AG04449 (cell line): ENCODE results near the gene PTGIS.

Experiments
- CTCF ChIA-PET: fragments of 350-600 bp; formaldehyde crosslinking; extraction: SDS; loops from one replicate; lab custom pipeline; 2021; ENCODE audit warnings: antibody characterized with exemption; lab: Yijun Ruan, JAX
- POLR2A ChIA-PET: fragments of 400-600, 350-600 bp; formaldehyde crosslinking; extraction: SDS; loops from one replicate; lab custom pipeline; 2020; ENCODE audit warnings: antibody characterized with exemption, inconsistent platforms; lab: Yijun Ruan, JAX
- DNase-seq: peaks from one replicate; pipeline ENCODE4 v3.0.0-alpha.2; 2010; ENCODE audit warnings: low read depth, low spot score
- H3K4me3 ChIP-seq: 2 replicates; pipeline ENCODE4 v1.5.1; 2011; ENCODE audit warnings: low read depth, mild to moderate bottlenecking, control low read depth, low read length
- TF ChIP-seq, protein P1 (sequence below): IDR thresholded peaks from one replicate; pipeline ENCODE4 v1.5.1; 2011; ENCODE audit warnings: mild to moderate bottlenecking, moderate library complexity, low read length, control low read depth, inconsistent platforms; ENCODE audit not compliant: insufficient read depth; ENCODE audit errors: missing control alignments

Gene PTGIS

DNA sequence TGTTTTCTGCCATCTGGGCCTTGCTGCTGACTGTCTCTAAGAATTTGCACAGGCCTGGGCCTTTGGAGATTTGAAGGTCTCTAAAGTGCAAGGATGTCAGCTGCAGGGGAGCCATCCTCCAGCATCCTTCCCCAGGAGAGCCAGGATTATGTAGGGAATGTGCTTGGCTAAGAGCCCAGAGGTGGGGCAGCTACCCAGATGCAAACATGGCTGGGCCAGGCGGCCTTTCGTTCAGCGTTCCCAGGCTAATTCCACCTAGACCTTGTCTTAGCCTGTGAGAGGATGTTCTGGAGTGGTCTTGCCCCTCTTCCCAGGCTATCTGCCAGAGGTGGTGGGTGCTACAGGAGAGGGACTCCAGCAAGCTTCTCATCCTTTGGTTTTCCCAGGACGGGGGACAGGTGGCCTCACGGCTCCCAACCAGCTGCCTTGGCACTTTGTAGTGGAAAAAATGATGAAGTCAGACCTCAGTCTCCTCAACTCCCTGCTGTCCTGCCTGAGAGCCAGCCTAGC lies 7.7 kb upstream of the PTGIS start:
- TF ChIP-seq, protein P1, sequence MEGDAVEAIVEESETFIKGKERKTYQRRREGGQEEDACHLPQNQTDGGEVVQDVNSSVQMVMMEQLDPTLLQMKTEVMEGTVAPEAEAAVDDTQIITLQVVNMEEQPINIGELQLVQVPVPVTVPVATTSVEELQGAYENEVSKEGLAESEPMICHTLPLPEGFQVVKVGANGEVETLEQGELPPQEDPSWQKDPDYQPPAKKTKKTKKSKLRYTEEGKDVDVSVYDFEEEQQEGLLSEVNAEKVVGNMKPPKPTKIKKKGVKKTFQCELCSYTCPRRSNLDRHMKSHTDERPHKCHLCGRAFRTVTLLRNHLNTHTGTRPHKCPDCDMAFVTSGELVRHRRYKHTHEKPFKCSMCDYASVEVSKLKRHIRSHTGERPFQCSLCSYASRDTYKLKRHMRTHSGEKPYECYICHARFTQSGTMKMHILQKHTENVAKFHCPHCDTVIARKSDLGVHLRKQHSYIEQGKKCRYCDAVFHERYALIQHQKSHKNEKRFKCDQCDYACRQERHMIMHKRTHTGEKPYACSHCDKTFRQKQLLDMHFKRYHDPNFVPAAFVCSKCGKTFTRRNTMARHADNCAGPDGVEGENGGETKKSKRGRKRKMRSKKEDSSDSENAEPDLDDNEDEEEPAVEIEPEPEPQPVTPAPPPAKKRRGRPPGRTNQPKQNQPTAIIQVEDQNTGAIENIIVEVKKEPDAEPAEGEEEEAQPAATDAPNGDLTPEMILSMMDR, result no peak
- ChIA-PET CTCF (interaction anchor here (1.1 to 2.0 kb wide), 3 partner anchors 29 to 34 kb away, joined by 5 to 6 read pairs (median 5); no protein-coding TSS in a partner anchor), POLR2A (no interaction called here)
- no peak for DNase-seq
- H3K4me3 ChIP-seq, result no peak overlapping the region

DNA sequence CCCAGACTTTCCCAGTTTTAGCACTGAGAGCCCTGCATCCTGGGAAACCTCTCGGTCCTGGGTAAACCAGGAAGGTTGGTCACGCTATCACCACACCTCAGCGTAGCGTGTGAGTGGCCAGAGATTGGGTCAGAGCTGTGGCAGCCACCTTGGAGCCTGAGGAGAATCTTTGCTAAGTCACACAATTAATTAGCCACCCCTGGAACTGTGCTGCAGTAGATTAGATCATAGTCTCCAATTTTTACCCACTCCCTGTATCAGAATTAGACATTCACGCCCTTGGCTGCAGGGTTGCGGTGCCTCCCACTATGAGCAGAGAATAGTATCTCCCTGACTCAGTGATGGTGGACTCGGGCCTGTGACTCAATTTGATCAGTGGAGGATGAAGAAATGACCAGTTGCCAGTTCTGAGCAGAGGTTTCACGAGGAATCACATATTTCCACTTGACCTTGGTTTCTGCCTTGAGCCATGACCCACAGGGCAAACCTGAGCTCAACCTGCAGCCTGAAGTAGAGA lies 6.0 kb upstream of the PTGIS start:
- ChIA-PET CTCF (interaction anchor here (0.7 to 1.2 kb wide), 2 partner anchors 35 to 157 kb away, joined by 3 read pairs; no protein-coding TSS in a partner anchor), POLR2A (interaction anchor here (0.6 kb wide), 1 partner anchor 22 kb away, joined by 3 read pairs; no protein-coding TSS in a partner anchor)
- TF ChIP-seq, protein P1, result no peak
- no peak overlapping the region for H3K4me3 ChIP-seq
- no peak for DNase-seq

DNA sequence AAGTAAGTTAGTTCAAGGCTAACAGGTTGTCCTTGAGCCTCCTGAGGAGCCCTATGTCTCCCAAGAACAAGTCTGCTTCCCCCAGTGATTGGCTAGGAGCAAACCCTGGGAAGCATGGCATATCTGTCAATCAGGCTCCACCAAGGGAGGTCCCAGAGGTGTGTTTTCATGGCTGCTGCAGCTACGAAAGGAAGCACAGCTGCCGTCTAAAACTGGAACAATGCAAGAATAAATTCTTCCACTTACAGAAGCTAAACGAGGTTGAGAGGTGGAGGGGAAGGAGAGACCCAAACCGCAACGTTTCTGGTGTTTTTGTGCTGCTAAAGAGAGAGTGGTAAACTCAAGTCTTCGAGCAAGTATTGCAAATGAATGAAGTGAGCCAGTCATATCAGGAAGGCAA lies 4.9 kb upstream of the PTGIS start:
- DNase-seq, result no peak
- POLR2A ChIA-PET, result no interaction called here

DNA sequence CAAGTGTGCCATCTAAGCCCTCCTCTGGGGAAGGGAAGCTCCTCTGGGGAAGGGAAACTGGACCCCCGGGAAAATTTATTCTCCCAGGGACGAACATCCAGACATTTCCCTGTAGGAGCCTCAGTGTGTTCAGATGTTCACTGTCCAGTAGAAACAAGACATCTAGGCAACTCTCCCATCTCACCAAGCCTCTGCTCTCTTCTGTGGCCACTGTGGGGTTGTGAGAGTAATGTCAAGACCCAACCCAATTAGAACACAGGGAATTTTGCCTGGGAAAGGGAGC lies 3.6 kb upstream of the PTGIS start:
- CTCF ChIA-PET, result interaction anchor here (1.0 to 3.4 kb wide), 2 partner anchors 24 to 29 kb away, joined by 3 to 14 read pairs; no protein-coding TSS in a partner anchor
- H3K4me3 ChIP-seq, result no peak overlapping the region
- POLR2A ChIA-PET, result no interaction called here

More for the DNA sequence above, 4.9 kb upstream of the PTGIS start:
- no peak overlapping the region for H3K4me3 ChIP-seq
- TF ChIP-seq, protein P1, result no peak
- CTCF ChIA-PET, result no interaction called here

DNA sequence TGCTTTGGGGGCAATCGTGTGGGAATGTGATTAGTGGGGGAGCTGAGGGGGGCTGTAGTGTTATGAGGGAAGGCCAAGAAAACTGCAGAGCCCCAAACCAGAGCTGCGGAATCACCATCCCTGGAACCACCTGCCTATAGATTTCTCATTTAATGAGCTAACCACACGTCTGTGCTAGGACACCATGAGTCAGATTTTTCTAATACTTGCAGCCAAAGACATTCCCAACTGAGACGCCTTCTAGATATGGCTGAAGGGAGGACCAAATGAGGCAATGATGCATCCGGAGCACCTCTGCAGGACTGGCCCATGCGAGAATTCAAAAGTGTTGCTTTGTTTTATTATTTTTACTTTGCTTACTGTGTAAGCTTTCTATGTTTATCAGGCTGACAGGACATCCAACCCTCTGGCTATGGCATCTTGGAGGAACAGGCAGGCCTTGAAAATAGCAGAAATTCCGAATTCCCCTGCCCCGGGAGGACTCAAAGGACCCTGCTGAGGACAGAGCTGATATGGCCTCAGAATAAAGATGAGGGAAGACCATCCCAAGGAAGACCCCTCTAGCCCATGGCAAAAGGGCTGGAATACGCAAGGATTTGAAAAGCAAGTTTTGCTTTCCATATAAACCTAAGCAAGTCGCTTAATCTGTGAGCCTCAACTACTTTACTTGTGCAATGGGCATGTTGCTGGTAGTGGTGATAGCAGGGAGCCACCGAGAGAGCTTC lies 3.1 kb upstream of the PTGIS start:
- ChIA-PET POLR2A (no interaction called here), CTCF (interaction anchor here (1.0 to 3.4 kb wide), 2 partner anchors 25 to 28 kb away, joined by 3 to 14 read pairs; no protein-coding TSS in a partner anchor)
- no peak overlapping the region for H3K4me3 ChIP-seq
- no peak for DNase-seq
- TF ChIP-seq, protein P1, result no peak

More for the DNA sequence above, 3.6 kb upstream of the PTGIS start:
- TF ChIP-seq, protein P1, result no peak
- no peak for DNase-seq
